ENCODE results near the gene TATDN2.
"Not testable (repeated sequence)": the region's sequence is repeated elsewhere in the genome, so short reads cannot be mapped to it uniquely, and the experiment has no call there.

The TATDN2 gene

DNA sequence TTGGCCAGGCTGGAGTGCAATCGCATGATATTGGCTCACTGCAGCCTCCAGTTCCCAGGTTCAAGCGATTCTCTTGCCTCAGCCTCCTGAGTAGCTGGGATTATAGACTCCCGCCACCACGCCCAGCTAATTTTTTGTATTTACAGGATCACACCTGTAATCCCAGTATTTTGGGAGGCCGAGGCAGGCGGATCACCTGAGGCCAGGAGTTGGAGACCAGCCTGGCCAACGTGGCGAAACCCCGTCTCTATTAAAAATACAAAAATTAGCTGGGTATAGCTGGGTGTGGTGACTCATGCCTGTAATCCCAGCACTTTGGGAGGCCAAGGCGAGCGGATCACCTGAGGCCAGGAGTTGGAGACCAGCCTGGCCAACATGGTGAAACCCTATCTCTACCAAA lies 24.2 kb downstream of the TATDN2 start:
- not testable (repeated sequence) for DNase-seq

DNA sequence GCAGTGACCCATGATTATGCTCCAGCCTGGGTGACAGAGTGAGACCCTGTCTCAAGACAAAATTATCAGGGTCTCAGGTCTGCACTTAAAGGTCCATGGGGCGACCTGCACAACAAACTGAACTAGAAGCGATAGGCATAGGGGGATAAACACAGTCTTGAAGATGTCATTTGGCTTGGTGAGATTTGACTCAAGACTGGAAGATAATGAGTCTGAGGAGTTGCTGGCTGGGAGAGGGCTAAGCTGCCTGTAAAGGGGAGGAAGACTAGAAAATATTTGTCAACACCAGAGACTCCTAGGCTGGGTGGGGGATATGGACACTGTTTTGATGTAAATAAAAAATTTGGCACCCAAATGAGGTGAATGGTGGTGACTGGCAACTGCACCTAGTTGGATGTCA lies 24.7 kb downstream of the TATDN2 start:
- no peak for DNase-seq

DNA sequence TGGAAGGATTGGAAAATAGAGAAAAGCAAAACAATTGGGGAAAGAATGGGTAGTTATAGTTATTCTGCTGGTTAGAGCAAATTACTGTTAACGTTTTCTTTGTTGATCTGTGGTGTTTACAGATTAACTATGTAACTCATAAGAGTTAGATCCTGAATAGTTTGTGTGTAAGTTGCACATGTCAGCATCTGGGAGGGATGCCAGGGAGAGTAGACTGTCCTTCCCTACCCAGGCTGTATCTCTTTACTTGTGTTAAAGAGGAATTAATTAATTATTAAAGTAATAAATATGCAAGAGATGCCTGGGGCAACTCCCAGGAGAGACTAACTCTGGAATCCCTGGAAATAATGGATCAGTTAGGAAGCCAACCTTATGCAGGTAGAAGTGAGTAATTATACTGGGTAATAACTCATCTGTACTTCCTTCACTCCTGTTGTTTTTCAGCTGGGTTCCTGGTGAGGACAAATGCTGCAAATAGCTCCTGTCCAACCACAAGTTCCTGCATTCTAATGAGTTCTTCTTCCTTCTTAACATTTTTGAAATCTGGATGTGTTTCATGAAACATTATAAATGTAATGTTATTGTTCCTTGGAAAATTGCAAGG lies 25.5 kb downstream of the TATDN2 start:
- no peak for DNase-seq

DNA sequence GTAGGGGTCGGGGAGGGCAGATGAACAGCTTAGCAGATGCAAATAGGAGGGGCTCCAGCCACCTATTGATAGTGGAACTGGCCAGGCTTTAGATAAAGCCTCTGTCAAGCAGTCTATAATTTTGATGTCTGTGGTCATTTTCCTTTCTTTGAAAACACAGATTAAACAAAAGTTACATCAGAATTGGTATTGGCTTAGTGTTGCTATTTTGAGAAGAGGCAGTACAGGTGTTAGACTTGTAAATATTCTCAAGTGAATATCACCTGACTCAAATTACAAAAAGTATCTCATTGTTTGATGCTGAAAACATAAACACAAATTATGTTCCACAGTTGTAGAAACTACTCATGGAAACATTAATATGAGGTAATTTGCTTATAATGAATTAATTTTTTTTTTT lies 26.3 kb downstream of the TATDN2 start:
- DNase-seq = no peak

DNA sequence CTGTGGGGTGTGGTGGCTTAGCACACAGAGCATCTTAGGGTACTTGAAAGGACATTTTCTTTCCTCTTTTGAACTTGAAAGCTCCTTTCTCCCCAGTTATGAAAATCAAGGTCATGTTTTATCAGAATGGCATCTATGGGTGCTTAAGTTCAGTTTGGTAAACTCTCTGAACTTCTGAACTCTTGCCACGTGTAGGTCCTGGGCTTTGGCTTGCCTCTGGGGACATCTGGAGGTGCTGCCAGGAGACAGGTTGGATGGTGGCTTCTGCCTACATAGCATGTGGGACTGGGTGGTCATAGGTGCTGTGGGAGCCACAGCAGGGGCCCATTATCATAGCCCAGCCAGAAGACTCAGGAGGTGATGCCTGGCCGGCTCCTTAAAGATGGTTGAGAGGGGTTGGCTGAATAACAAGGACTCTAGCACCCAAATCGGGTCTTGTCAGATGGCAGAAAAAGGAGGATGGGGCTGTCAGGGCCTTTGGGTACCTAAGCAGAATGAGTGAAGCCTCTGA lies 28.9 kb downstream of the TATDN2 start:
- DNase-seq = no peak

DNA sequence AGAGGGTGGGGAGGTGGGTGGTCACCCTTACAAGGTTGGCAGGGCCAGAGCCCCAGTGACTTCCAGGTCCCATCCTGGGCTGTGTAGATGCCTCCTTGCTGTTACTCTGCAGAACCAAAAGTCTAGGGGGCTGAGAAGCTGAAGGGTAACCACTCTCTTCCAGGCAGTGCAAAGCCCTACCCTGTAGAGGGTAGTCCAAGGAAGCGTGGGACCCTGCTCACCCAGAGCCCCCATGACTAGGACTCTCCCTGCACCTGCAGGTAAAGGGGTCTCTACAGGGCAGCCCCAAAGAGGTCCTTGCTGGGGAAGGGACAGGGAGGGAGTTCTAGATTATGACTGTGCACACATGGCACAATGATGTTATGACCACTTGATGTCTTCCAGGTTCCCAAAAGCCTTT lies 30.2 kb downstream of the TATDN2 start:
- DNase-seq = no peak

DNA sequence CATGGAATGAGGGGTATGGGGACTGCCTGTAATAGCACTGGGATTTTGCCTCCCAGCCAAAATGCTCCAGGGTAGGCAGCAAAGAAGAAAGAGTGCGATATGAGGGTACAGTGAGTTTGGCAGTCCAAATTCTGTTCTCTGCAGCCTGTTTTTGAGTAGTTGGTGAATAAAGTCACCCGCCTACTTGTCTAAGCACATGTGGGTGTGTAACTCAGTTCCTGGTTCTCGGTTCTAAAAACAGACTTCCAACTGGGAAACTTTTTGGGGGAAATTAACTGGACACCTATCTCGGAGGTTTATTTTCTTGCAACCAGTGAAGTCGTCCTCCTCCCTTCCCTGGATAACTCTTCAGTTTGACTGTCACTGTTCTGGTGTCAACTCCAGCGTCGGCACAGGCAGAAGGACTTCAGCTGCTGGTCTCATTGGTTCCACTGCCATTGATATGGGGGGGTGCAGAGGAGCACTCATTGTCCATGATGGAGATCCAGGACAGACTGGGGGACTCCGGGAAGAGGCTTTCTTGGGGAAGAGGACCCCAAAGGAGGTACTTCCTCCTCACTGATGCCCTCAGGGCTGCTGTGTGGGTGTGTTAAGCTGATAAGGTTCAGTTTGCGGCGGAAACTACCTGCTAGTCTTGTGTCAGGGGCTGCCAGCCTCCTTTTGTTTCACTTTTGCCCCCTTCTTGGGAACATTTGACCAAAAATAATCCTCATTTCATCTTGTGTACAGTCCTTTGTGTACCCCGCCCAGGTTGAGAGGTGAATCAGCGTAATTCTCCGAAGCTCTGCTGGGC lies 31.3 kb downstream of the TATDN2 start:
- no peak for DNase-seq

DNA sequence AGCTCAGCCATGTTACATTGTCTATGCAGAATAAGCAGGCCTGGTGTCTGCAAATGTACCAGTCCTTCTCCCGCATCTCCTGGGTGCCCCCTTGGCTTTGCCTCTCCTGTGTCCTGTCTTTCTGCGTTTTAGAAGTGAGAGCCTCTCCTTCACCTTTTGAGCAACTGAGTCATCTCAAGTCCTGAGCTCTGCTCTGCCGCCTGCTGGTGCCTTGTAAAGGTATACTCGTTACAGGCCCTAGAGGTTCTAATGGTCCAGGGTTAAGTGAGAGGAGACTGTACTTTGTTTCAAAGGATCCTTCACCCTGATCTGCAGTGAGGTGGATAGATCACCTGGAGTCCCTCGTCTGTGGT lies 31.9 kb downstream of the TATDN2 start:
- no peak for DNase-seq

DNA sequence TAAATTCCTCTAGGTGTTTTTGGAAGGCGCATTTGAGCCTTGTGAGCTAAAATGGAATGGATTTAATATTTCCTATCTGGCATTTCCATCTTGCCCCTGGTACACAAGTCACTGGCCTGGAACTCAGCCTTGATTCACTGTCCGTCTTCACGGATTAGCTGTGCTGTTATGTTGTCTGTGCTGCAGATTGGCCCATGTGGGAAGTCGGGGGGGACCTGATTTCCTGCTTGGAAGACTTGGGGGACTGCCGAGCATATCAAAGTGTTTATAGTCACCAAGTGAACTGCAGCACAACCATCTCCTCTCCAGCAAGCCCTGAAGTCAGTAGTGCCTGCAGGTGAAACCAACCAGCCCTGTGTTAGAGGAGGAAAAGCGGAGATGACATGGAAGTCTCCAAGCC lies 32.3 kb downstream of the TATDN2 start:
- no peak for DNase-seq

DNA sequence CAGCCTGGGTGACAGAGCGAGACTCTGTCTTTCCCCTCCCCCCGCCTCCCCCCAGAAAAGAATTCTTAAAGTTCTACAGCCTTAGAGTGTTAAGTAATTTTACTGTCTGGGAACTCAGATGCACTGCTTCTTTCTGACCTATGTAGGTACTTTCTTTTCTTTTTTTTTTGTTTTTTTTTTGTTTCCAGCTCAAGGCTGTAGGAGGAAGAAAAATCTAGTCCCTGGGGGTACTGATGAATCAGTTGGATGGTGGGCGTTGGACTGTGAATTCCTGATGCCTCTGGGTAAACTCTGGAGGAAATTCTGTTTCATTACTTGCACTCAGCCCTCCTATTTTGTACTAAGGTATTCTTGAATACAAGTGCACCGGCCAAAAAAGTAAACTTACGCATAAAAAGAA lies 33.7 kb downstream of the TATDN2 start:
- DNase-seq = no peak

DNA sequence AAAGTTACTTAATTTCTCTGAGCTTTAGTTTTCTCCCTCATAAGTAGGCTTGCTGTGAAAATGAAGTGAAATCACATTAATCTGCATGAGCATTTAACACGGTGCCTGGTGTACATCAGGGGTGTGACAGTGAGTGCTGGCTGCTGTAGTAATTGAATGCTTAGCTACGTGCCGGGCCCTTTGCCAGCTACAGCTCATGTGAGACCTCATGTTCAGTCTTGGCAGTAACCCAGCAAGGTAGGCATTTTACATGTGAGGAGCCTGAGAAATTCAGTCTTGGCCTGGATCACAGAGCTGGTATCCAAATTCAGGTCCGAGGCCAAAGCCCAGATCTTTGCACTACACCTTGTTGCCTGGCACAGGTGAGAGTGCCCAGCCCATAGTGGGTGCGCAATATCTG lies 35.4 kb downstream of the TATDN2 start:
- DNase-seq = no peak

DNA sequence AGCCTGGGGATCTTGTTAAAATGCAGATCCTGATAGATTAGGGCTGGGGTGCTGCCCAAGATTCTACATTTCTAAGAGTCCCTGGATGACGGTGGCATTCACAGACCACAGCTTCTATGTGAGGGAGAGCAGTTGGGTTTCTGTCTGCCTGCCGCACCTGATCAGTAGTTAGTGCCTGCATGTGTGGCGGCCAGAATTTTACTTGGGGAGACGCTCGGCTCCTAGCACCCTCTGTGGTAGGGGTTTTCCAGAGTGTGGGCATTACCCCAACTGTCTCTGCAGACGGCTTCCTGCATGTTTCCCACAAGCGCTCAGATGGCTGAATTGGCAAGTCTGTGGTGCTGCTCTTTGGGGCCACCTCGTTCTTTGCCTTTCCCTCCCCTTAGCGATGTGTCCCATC lies 36.2 kb downstream of the TATDN2 start:
- DNase-seq = peak; percentile 33

DNA sequence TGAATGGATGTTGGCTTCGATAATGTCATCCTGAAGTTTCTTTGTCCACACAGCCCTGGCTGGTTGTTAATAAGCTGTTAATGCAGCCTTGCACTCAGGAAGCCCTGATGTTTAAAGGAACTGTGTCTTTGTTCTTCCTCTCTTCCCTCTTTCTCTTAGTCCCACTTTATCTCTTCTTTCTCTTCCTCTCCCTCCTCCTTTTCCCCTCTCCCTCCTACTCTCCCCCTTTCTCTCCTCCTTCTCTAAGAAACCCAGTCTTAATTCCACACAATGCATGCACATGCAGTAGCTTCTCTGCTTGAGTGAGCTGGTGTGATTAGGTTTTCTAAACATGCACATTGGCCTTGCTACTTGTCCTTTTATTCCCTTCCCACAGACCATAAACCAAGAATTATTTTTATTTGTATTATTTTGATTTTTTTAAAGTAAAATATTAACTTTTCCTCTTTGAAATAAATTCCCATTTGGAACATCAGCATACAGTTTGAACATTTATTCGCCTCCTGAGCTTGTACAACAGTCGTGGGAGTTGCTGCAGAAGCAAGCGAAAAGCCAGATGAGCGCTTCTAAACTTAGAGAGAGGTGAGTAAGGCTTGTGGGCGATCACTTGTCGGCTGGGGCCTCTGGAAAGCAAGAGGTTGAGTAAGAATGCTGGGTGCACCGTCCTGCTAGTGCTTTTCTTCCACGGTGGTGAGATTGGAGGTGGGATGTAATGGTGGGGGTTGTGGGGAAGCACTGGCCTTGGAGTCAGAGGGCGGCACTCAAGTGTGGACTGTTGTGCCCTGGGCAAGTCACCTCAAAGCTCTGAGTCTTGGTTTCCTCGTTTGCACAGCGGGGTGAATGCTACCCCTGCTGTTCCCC lies 37.2 kb downstream of the TATDN2 start:
- DNase-seq = no peak

DNA sequence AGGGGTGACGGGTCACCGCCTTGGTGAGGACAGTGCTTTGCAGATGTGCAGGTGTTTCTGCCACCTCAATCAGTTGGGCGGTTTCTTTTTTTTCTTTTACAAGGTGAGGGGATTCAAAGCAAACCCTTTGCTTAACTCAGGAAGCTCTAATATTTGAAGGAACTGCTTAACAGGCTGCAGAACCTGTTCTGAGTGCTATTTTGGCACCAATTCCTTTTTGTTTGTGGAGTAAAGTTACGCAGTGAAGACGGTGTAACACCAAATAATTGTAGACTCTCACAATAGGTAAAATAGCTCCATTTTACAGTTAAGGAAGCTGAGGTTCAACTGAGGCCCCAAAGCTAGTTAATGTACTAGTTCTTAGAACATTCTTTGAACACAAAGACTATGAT lies 37.9 kb downstream of the TATDN2 start:
- no peak for DNase-seq

DNA sequence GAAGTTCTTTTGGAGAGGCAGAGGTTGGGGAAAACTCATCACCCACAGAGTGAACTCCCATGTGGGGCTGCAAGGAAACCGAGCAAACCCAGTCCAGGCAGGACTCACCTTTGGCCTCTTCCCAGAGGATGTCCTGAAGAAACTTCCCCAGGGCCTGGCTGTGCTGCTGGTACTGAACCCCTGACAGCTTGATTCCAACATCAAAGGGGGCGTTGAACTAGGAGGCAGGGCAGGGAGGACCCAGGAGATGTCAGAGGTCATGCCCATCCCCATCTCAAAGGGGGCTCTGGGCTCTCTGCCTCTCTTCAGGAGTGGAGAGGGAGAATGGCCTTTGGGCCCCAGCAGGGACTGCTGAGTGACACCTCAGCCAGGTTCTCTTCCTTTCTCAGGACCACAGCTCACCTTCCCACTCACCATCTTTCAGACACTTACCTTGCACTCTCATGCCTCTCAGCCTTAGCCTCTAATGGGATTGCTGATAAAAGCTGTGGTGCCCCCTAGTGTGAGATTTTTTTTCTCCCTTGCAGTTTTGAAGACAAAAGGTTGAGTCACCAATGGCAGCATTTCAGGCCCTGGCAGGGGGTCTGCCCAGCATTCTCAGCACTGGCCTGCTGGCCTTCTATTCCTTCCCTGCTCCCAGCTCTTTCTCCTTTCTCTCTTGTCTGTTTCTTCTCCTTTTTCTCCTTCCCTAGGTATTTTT lies 38.5 kb downstream of the TATDN2 start:
- no peak for DNase-seq

DNA sequence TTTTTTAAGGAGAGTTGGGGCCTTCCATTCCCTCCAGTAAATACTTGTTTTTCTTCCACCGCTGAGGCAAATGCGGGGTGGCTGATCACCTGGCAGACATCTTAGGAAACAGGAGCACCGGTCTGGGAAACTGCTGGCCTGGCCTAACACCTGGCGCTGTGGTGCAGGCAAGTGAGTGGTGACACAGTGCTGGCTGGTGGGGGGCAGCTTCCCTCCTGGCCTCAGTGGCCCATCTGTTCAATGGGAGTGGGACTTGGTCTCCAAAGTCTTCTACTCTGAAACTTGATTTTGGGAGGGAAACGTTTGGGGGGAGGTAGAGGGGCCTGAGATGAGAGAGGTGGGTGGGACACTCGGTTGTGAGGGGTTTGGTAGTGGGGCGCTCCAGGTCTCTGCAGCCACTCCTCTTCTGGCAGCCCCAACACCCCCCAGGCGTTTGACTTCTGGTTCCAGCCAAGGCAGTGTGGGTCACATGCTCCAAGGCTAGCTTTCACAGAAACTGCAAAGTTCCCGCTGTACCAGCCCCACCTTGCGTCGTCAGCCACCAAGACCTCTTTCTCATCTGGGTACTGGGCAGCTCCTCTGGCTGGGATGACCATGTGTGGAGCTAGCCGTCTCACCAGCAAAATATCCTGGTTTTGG lies 39.8 kb downstream of the TATDN2 start:
- DNase-seq = no peak

DNA sequence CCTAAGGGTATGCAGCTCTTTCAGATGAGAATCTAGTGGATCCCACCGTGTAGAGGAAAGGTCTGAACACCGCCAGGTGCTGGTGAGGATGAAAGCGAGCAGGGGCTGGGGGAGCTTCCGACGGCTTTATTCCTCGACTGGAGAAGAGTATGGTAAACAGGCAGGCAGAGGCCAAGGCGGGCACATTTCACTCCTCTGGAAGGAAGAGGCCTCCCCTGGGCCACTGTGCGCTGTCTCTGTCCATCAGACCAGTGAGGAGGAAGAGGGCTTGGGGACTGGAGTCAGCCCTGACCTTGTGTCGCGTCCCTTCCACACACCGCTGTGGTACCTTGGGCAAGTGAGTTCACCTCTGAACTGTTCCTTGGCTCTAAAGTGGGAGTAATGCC lies 40.3 kb downstream of the TATDN2 start:
- no peak for DNase-seq

DNA sequence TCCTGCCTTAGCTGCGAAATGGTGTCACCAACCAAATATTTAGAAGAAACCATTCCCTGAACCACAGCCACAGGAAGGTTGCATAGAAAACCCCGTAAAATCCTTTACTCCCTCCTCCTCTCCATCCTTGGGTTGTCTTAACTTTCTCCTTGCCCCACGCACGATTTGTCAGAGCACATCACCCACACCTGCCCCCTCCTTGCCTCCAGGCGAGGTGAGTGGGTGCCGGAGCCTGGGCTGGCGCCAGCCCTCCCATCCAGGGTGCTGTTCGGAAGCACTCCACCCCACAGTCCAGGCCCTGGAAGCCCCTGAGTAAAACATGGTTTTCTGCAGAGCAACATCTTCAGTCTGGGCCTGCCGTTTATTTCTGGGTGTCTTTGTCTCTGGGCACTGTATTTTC lies 40.8 kb downstream of the TATDN2 start:
- no peak for DNase-seq

DNA sequence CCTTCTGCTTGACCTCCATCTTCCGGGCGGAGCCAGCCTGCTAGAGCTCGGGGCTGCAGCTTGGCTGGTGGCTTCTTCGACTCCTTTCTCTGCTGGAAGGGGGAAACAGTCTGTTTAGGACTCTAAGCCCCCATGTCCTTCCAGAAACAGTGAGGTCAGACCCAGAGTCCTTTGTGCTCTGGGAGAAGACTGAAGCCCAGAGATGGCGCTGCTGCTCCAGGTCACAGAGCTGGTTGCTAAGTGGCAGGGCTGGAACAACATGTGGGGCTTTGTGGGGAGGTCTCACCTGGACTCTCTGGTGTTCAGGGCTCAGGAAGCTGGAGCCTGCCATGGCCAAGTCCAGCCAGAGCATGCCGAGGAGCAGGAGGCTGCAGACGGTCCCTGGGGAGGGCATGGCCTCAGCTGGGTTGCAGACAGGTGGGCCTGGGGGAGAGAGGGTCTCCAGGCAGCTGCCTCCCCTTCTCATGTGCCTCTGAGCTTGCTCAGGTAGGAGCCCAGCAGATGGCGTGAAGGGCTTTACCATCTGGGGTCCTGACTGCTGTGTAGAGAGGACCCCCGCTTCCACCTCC lies 41.6 kb downstream of the TATDN2 start:
- DNase-seq = no peak

DNA sequence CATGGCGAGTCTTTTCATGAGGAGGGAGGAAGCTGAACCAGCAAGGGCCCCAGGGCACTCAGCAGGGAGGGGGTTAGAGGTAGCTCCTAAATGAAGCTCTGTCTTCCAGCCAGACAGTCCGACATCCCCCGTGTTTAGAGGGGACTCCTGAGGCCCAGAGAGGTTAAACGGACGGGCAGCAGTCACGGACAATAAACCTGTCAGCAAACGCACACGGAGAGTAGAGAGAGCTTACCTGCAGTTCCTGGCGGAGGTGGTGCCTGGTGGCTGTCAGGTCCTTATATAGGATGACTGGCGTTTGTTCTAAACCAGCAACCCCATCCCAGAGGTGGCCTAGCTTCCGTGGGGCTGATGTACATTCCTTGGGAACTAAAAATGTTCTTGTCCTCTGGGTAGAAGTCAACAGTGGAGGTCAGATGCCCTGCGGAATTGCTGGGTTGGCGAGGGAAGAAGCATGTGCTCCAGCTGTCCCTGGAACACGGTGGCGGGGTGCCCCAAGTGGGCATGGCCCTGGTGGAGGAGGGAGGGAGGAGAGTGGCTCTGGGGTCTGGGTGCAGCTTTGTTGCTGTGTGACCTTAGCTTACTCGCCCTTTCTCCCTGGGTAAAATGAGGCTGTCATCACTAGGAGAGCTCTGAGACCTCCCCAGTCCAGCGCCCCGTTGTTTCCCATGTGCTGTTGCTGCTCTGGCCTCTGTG lies 42.4 kb downstream of the TATDN2 start:
- DNase-seq = no peak

DNA sequence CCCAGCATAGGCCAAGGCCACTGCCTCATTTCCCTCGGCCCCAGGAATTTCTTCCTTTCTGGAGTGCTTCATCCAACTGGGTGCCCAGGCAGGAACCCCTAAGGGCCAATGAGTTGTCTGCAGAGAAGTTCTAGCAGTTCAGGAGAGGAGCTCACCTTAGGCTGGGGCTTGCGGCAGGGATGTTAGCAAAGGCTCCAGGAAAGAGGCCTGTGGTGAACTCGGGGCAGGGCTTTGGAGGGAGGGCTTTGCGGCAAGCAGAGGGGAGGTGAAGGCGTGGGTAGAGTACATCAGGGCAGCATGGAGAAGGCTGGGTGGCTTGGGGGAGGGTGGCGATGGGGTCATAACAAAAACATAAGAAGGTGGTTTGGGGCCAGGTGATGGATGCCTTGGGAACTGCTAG lies 43.4 kb downstream of the TATDN2 start:
- DNase-seq = no peak
